ENCODE data around the gene PDE1C. TPM values are rescaled to one million over a fixed set of nuclear protein-coding genes. Genes with fewer than 3 reads are reported as not detected.

Gene PDE1C
- total and polyA plus RNA-seq, 8 donors = 2.9 to 54.2 (median 5.9) TPM

DNA sequence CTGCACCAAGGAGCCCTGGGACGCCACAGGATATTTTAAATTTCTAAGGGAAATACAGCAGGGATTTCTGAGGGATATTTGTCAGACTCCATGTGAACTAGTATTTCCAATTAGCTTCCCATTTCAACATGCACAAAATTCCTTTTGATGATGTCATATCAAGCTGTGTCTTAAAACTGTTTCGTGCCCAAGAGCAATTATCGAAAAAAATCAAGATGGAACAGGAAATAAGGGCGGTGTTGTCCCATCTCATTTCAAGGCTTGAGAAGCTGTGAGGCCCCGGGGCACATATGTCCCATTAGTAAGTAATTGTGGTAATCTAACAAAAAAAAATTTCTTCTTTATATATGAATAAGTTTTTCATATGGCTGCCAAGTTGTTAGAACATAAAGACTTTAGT lies 335.8 kb downstream of the PDE1C start:
- intact Hi-C loops (cut with DNase I; ENCODE audit: low total_unique reads) = loop anchor here (10.0 kb wide), 2 partner anchors 280 to 600 kb away; no protein-coding TSS in a partner anchor
- Histone ChIP-seq H3K27me3 (peaks cover 0 to 8% (median 0%) of the 10 kb centered on the region in 3 donors), H3K9me3 (no peaks in the 10 kb centered on the region), H3K36me3 (no peaks in the 10 kb centered on the region), H3K4me1 (no peaks in the 10 kb centered on the region), H3K4me3 (no peak overlapping the region), H3K27ac (no peak overlapping the region)
- TF ChIP-seq POLR2A (IDR thresholded peaks at IDR 0.05) = no peak
- TF ChIP-seq POLR2AphosphoS5 (IDR thresholded peaks at IDR 0.05) = no peak
- no peak for TF ChIP-seq EP300 (IDR thresholded peaks at IDR 0.05)
- TF ChIP-seq, protein P1, sequence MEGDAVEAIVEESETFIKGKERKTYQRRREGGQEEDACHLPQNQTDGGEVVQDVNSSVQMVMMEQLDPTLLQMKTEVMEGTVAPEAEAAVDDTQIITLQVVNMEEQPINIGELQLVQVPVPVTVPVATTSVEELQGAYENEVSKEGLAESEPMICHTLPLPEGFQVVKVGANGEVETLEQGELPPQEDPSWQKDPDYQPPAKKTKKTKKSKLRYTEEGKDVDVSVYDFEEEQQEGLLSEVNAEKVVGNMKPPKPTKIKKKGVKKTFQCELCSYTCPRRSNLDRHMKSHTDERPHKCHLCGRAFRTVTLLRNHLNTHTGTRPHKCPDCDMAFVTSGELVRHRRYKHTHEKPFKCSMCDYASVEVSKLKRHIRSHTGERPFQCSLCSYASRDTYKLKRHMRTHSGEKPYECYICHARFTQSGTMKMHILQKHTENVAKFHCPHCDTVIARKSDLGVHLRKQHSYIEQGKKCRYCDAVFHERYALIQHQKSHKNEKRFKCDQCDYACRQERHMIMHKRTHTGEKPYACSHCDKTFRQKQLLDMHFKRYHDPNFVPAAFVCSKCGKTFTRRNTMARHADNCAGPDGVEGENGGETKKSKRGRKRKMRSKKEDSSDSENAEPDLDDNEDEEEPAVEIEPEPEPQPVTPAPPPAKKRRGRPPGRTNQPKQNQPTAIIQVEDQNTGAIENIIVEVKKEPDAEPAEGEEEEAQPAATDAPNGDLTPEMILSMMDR (IDR thresholded peaks at IDR 0.05) = no peak
- 61 to 73% (median 67%) methylated on average over 5 of the region's 5 CpGs for WGBS, 5 donors
- no peak for DNase-seq

DNA sequence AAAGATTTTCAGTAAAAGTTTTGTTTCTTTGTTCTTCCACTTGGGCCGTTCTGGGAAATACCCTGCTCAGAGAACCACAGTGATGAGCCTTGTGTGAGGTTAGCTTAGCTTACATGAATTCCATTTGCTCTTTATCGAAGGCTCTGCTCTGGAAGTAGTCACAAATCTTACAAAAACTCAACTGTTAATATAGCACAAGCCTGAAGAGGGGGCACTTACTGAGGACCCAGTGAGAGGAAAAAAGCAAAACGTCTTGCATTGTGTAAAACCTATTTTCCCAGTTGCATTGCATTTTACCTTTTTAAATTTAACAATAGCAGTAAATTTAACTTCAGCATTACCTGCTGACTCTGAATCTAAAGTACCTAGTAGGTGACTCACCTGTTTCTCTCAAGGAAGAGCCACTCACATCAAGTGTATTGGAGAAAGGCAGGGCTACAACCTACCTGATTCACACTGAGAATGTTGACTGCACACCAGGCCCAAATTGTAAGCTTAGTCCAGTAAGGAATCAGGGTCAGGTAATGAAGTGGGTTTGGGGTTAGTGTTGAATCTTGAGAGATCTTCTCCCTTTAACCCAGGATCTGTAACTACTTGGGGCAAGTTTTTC lies 340.9 kb downstream of the PDE1C start:
- Histone ChIP-seq H3K27ac (no peak overlapping the region), H3K36me3 (no peaks in the 10 kb centered on the region), H3K4me1 (no peaks in the 10 kb centered on the region), H3K9me3 (no peaks in the 10 kb centered on the region), H3K4me3 (no peak overlapping the region), H3K27me3 (no peaks in the 10 kb centered on the region)
- WGBS, 5 donors = 52 to 61% (median 56%) methylated on average over 3 of the region's 3 CpGs
- DNase-seq = no peak
- TF ChIP-seq POLR2A (IDR thresholded peaks at IDR 0.05) = no peak
- TF ChIP-seq, protein P1 (IDR thresholded peaks at IDR 0.05) = no peak
- intact Hi-C loops (cut with DNase I; ENCODE audit: low total_unique reads) = no loop called here

- H3K27me3 ChIP-seq = no peaks in the 10 kb centered on the region
Observed at GRCh38 chr7:31724696-31725095, 345.5 kb downstream of the PDE1C start.

GRCh38 chr7:31720366-31720765 lies 349.8 kb downstream of the PDE1C start:
- WGBS, 5 donors = 71 to 80% (median 77%) methylated on average over 8 of the region's 8 CpGs
- H3K4me1 ChIP-seq = no peaks in the 10 kb centered on the region
- intact Hi-C loops (cut with DNase I; ENCODE audit: low total_unique reads) = no loop called here
- no peak for DNase-seq
- H3K27ac ChIP-seq = no peak overlapping the region
- H3K27me3 ChIP-seq = no peaks in the 10 kb centered on the region
- H3K4me3 ChIP-seq = no peak overlapping the region
- H3K36me3 ChIP-seq = no peaks in the 10 kb centered on the region
- TF ChIP-seq EP300 (IDR thresholded peaks at IDR 0.05) (no peak), POLR2AphosphoS5 (IDR thresholded peaks at IDR 0.05) (no peak), POLR2A (IDR thresholded peaks at IDR 0.05) (no peak)
- TF ChIP-seq, protein P1 (IDR thresholded peaks at IDR 0.05) = no peak
- H3K9me3 ChIP-seq = no peaks in the 10 kb centered on the region

More at GRCh38 chr7:31724696-31725095, 345.5 kb downstream of the PDE1C start:
- intact Hi-C loops (cut with DNase I; ENCODE audit: low total_unique reads) = no loop called here
- H3K9me3 ChIP-seq = no peaks in the 10 kb centered on the region
- no peak overlapping the region for H3K4me3 ChIP-seq
- H3K4me1 ChIP-seq = no peaks in the 10 kb centered on the region
- H3K27ac ChIP-seq = no peak overlapping the region
- no peaks in the 10 kb centered on the region for H3K36me3 ChIP-seq
- TF ChIP-seq POLR2A (IDR thresholded peaks at IDR 0.05) (no peak), POLR2AphosphoS5 (IDR thresholded peaks at IDR 0.05) (no peak), EP300 (IDR thresholded peaks at IDR 0.05) (no peak)
- TF ChIP-seq, protein P1 (IDR thresholded peaks at IDR 0.05) = no peak
- 37 to 62% (median 49%) methylated on average over 3 of the region's 3 CpGs for WGBS, 5 donors
- DNase-seq = no peak

Measured in stomach (tissue), 9 donors.